A549 (cell line): ENCODE results near the gene RNF213.

ENCODE experiments used
- CEBPB ChIP-seq, 2 experiments: fragments of >200 bp in 1 of 2; sonication (Bioruptor Twin) in 1 of 2; formaldehyde crosslinking in 1 of 2; IDR thresholded peaks; 2 replicates each; pipeline ENCODE4 v1.6.1; 2012 to 2016
- CTCF ChIP-seq: fragments of >200 bp; sonication (Bioruptor Twin); formaldehyde crosslinking; IDR thresholded peaks from 3 replicates; pipeline ENCODE4 v1.5.1; 2016
- EP300 ChIP-seq, 2 experiments: fragments of >200 bp; sonication (Bioruptor Twin); formaldehyde crosslinking; IDR thresholded peaks; 2 replicates in 1 of 2; 3 replicates in 1 of 2; pipeline ENCODE4 v1.6.1; 2016 to 2017
- POLR2A ChIP-seq: IDR thresholded peaks from 2 replicates; pipeline ENCODE4 v1.6.1; 2012; ENCODE audit warnings: mild to moderate bottlenecking, low read length

- TF ChIP-seq CEBPB (IDR thresholded peaks at IDR 0.05): no peak
- TF ChIP-seq EP300 (IDR thresholded peaks at IDR 0.05): no peak
- no peak for TF ChIP-seq CTCF
- no peak for TF ChIP-seq POLR2A
Observed at GRCh38 chr17:80261895-80262279, 1.2 kb downstream of the RNF213 start.
